Sigmoid colon (tissue), 4 donors: ENCODE results near the gene EMID1.

Experiments
- EP300 ChIP-seq, 4 donors: sonication (generic); formaldehyde crosslinking; IDR thresholded peaks; one replicate each; pipeline ENCODE4 v1.6.1; 2017; ENCODE audit warnings: antibody characterized with exemption in 4 of 4
- TF ChIP-seq, protein P1 (sequence below), 4 experiments: fragments of 450-650 bp in 3 of 4; fragments of 200-600 bp in 1 of 4; IDR thresholded peaks; one replicate each; pipeline ENCODE4 v1.5.1; 2016 to 2019; ENCODE audit warnings: antibody characterized with exemption in 4 of 4, mild to moderate bottlenecking in 3 of 4, moderate library complexity in 2 of 4

- TF ChIP-seq, protein P1, sequence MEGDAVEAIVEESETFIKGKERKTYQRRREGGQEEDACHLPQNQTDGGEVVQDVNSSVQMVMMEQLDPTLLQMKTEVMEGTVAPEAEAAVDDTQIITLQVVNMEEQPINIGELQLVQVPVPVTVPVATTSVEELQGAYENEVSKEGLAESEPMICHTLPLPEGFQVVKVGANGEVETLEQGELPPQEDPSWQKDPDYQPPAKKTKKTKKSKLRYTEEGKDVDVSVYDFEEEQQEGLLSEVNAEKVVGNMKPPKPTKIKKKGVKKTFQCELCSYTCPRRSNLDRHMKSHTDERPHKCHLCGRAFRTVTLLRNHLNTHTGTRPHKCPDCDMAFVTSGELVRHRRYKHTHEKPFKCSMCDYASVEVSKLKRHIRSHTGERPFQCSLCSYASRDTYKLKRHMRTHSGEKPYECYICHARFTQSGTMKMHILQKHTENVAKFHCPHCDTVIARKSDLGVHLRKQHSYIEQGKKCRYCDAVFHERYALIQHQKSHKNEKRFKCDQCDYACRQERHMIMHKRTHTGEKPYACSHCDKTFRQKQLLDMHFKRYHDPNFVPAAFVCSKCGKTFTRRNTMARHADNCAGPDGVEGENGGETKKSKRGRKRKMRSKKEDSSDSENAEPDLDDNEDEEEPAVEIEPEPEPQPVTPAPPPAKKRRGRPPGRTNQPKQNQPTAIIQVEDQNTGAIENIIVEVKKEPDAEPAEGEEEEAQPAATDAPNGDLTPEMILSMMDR (IDR thresholded peaks at IDR 0.05) = no peak
- TF ChIP-seq EP300 (IDR thresholded peaks at IDR 0.05) = no peak
These were observed 61.1 kb downstream of the EMID1 start for GRCh38 chr22:29266564-29267461.
